Measurements from ENCODE around the gene KRTAP4-6.
"Not testable (repeated sequence)": the region's sequence is repeated elsewhere in the genome, so short reads cannot be mapped to it uniquely, and the experiment has no call there.

DNA sequence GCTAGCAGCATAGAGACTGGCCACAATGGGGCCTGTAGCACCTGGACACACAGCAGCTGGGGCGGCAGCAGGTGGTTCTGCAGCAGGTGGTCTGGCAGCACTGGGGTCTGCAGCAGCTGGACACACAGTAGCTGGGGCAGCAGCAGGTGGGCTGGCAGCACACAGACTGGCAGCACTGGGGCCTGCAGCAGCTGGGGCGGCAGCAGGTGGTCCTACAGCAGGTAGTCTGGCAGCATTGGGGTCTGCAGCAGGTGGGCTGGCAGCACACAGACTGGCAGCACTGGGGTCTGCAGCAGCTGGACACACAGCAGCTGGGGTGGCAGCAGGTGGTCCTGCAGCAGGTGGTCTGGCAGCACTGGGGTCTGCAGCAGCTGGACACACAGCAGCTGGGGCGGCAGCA is 19.8 kb upstream of the KRTAP4-6 start:
- TF ChIP-seq EZH2phosphoT487 (IDR thresholded peaks at IDR 0.05; ENCODE audit: borderline replicate concordance, low read length), result not testable (repeated sequence)
- TF ChIP-seq, protein P1, sequence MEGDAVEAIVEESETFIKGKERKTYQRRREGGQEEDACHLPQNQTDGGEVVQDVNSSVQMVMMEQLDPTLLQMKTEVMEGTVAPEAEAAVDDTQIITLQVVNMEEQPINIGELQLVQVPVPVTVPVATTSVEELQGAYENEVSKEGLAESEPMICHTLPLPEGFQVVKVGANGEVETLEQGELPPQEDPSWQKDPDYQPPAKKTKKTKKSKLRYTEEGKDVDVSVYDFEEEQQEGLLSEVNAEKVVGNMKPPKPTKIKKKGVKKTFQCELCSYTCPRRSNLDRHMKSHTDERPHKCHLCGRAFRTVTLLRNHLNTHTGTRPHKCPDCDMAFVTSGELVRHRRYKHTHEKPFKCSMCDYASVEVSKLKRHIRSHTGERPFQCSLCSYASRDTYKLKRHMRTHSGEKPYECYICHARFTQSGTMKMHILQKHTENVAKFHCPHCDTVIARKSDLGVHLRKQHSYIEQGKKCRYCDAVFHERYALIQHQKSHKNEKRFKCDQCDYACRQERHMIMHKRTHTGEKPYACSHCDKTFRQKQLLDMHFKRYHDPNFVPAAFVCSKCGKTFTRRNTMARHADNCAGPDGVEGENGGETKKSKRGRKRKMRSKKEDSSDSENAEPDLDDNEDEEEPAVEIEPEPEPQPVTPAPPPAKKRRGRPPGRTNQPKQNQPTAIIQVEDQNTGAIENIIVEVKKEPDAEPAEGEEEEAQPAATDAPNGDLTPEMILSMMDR (conservative IDR thresholded peaks at IDR 0.05; ENCODE audit: low read depth, low read length), result not testable (repeated sequence)
